Measurements from ENCODE around the gene ATAD3C.
"Not testable (repeated sequence)": the region's sequence is repeated elsewhere in the genome, so short reads cannot be mapped to it uniquely, and the experiment has no call there.

The ATAD3C gene

DNA sequence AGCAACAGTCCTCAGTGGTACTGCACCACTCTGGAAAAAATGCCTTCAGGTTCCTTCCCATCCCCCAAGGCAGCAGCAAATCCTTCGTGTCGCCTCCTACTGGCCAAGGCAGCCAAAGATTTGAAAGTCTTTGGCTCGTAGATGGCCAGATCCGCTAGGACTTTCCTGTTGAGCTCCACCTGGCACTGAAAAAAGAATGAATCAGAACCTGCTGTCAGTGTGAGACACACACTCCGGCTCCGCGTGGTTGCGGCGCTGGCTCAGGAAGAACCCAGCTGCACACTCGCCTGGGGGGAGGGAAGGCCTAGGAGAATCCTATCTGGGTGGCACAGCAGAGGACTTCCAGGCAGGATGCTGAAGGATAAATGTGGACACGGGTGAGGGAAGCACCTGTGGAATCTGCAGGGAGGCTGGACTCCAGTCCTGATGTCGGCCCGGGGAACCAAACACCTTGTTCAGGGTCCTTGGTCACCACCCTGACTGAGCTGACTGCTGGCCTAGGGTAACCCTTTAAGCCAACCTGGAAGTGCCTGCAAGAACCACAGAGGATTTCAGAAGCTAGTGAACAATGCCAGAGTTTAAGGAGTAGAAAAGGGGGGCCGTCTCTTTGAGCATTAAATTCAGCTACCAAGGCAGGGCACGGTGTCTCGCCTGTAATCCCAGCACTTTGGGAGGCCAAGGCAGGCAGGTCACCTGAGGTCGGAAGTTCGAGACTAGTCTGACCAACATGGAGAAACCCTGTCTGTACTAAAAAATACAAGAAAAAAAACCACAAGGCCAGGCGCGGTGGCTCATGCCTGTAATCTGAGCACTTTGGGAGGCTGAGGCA lies 47.2 kb upstream of the ATAD3C start:
- Mint-ChIP-seq H3K9me3 (no peaks in the 10 kb centered on the region), H3K4me3 (peak overlapping the region; percentile 64), H3K4me1 (peaks cover 53% of the 10 kb centered on the region), H3K27ac (peak overlapping the region; percentile 92), H3K27me3 (ENCODE audit: low read depth, poor library complexity) (peaks cover 2% of the 10 kb centered on the region), H3K36me3 (ENCODE audit: low read depth) (peaks cover 45% of the 10 kb centered on the region)
- peak; percentile 47 for DNase-seq
- TF ChIP-seq, protein P1, sequence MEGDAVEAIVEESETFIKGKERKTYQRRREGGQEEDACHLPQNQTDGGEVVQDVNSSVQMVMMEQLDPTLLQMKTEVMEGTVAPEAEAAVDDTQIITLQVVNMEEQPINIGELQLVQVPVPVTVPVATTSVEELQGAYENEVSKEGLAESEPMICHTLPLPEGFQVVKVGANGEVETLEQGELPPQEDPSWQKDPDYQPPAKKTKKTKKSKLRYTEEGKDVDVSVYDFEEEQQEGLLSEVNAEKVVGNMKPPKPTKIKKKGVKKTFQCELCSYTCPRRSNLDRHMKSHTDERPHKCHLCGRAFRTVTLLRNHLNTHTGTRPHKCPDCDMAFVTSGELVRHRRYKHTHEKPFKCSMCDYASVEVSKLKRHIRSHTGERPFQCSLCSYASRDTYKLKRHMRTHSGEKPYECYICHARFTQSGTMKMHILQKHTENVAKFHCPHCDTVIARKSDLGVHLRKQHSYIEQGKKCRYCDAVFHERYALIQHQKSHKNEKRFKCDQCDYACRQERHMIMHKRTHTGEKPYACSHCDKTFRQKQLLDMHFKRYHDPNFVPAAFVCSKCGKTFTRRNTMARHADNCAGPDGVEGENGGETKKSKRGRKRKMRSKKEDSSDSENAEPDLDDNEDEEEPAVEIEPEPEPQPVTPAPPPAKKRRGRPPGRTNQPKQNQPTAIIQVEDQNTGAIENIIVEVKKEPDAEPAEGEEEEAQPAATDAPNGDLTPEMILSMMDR (IDR thresholded peaks at IDR 0.05): peak; percentile 36

DNA sequence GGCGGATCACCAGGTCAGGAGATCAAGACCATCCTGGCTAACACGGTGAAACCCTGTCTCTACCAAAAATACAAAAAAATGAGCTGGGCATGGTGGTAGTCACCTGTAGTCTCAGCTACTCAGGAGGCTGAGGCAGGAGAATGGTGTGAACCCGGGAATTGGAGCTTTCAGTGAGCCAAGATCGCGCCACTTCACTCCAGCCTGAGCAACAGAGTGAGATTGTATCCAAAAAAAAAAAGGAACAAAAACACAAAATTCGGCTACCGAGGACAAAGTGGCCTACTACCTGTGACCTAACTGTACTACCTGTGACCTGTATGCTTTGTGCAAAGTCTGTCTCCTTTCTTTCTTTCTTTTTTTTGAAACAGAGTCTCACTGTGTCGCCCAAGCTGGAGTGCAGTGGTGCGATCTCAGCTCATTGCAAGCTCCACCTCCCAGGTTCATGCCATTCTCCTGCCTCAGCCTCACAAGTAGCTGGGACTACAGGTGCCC lies 46.5 kb upstream of the ATAD3C start:
- not testable (repeated sequence) for H3K9me3 Mint-ChIP-seq; H3K4me3 Mint-ChIP-seq; H3K27me3 Mint-ChIP-seq (ENCODE audit: low read depth, poor library complexity)

DNA sequence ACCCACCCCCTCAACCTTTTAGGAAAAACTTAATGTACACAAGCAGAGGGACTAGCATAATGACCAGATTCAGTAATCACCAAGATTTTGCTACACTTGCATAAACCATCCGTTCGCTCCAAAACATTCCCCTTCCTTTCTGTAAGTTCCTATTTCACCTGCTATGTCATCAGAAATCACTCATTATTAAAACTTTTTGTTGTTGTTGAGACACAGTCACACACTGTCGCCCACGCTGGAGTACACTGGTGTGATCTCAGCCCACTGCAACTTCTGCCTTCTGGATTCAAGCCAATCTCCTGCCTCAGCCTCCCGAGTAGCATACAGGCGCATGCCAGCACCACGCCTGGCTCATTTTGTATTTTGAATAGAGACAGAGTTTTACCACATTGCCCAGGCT lies 45.8 kb upstream of the ATAD3C start:
- TF ChIP-seq, protein P1 (IDR thresholded peaks at IDR 0.05): no peak
- peaks cover 36% of the 10 kb centered on the region for H3K36me3 Mint-ChIP-seq (ENCODE audit: low read depth)
- no peak for DNase-seq
- no peaks in the 10 kb centered on the region for H3K9me3 Mint-ChIP-seq
- peak overlapping the region; percentile 92 for H3K27ac Mint-ChIP-seq
- H3K4me3 Mint-ChIP-seq: no peak overlapping the region
- peaks cover 2% of the 10 kb centered on the region for H3K27me3 Mint-ChIP-seq (ENCODE audit: low read depth, poor library complexity)
- peaks cover 56% of the 10 kb centered on the region for H3K4me1 Mint-ChIP-seq

More for the DNA sequence above, 46.5 kb upstream of the ATAD3C start:
- Mint-ChIP-seq H3K36me3 (ENCODE audit: low read depth) (peaks cover 38% of the 10 kb centered on the region), H3K4me1 (peaks cover 53% of the 10 kb centered on the region), H3K27ac (peak overlapping the region; percentile 92)
- not testable (repeated sequence) for DNase-seq

DNA sequence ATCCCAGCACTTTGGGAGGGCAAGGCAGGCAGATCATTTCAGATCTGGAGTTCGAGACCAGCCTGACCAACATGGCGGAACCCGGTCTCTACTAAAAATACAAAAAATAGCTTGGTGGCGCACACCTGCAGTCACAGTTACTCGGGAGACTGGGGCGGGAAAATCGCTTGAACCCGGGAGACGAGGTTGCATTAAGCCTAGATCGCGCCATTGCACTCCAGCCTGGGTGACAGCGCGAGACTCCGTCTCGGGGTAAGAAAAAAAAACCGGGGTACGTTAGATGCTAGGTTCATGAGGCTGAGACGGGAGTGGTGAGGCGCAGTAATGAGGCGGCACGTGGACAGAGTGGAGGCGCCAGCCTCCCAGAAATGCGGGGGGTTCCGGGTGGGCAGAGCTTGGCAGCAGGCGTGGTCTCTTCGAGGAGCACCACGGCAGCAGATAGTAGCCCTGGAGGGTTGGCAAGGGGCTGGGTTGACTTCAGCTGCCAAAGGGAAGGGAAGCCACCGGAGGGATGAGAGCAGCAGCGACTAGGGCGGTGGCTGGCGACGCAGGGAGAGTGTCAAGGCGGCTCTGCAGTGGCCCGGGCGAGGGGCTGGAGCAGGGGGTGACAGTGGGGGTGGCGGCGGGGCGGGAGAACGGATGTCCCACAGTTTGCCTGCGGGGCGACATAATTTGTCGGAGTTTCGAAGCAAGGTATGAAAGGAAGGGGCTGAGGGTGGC lies 43.2 kb upstream of the ATAD3C start:
- Mint-ChIP-seq H3K9me3 (peaks cover under 1% of the 10 kb centered on the region), H3K27ac (peak overlapping the region; percentile 96), H3K36me3 (ENCODE audit: low read depth) (peaks cover 38% of the 10 kb centered on the region), H3K27me3 (ENCODE audit: low read depth, poor library complexity) (peaks cover 2% of the 10 kb centered on the region), H3K4me3 (peak overlapping the region; percentile 92), H3K4me1 (peaks cover 51% of the 10 kb centered on the region)
- no peak for DNase-seq
- TF ChIP-seq, protein P1 (IDR thresholded peaks at IDR 0.05): no peak

DNA sequence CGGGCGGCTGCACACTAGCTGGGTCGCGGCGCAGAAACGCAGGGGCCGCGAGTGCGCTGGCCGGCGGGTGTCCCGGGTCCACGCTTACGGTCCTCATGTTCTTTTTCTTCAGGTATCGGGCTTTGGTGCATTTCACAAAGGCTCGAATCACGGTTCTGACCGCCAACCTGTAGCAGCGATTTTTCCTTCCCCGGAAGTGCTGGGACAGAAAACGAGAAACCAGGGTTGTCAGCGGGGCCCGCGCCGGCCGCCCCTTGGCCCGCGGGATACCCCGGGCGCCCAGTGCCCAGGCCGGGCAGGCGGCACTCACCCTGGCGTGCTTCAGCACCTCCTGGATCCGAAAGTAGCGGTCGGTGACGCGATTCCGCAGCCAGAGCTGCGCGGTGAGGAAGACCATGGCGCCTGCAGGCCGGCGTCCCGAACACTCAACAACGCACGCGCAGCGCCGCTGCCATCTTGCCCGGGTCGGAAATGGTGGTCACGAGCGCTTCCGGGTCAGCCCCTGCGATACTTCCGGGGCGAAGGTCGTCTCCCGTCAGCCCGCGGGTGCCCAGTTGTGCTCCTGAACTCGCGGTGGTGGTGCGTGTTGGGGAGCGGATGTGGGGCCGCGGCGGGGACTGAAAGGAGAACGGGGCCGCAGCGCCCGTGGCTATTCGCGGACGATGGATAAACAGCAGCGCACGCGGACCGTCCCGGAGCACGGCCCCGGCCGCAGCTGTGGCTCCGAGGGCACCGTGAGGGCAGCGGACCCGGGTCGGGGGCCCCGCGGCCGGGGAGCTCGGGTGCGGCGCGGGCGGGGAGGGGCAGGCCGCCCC lies 42.5 kb upstream of the ATAD3C start, which contains the start of gene MRPL20:
Gene MRPL20, minus strand, starts transcription at position 473 of the 815 bp plus-strand sequence. Its CDS starts 76 bp downstream, at position 397.
- TF ChIP-seq, protein P1 (IDR thresholded peaks at IDR 0.05): no peak
- peaks cover 5% of the 10 kb centered on the region for H3K27me3 Mint-ChIP-seq (ENCODE audit: low read depth, poor library complexity)

More for the DNA sequence above, 42.5 kb upstream of the ATAD3C start, which contains the start of gene MRPL20:
- DNase-seq: peak; percentile 92
- peaks cover 49% of the 10 kb centered on the region for H3K4me1 Mint-ChIP-seq
- peak within 1 kb of the TSS; percentile 96 for H3K27ac Mint-ChIP-seq
- peaks cover 38% of the 10 kb centered on the region for H3K36me3 Mint-ChIP-seq (ENCODE audit: low read depth)
- H3K9me3 Mint-ChIP-seq: peaks cover 4% of the 10 kb centered on the region
- peak within 1 kb of the TSS; percentile 92 for H3K4me3 Mint-ChIP-seq
